Mononuclear cell (primary cell): ENCODE data around the gene PRMT3. TPM values are rescaled to one million over a fixed set of nuclear protein-coding genes. Genes with fewer than 3 reads are reported as not detected.
"Not testable (repeated sequence)": the region's sequence is repeated elsewhere in the genome, so short reads cannot be mapped to it uniquely, and the experiment has no call there.

Experiments used
- H3K27me3 ChIP-seq: 2 replicates; pipeline ENCODE4 v1.6.0; 2011; ENCODE audit warnings: low read length, control low read depth; ENCODE audit not compliant: insufficient read depth
- H3K4me1 ChIP-seq: 2 replicates; pipeline ENCODE4 v1.5.1; 2011; ENCODE audit warnings: mild to moderate bottlenecking, low read length, control low read depth; ENCODE audit not compliant: insufficient read depth
- H3K4me3 ChIP-seq: 2 replicates; pipeline ENCODE4 v1.5.1; 2011; ENCODE audit warnings: mild to moderate bottlenecking, low read length, moderate library complexity
- H3K9me3 ChIP-seq: 2 replicates; pipeline ENCODE4 v1.5.1; 2011; ENCODE audit warnings: low read depth, mild to moderate bottlenecking, control low read depth, low read length
- total RNA-seq: library from RNA; depleted of rRNA; stranded (reverse); fragments of >200 nt; gene quantifications from one replicate; pipeline ENCODE4 v1.2.3, GENCODE V29; 2012

Gene PRMT3
- total RNA-seq, 1 donor: 15.8 TPM

DNA sequence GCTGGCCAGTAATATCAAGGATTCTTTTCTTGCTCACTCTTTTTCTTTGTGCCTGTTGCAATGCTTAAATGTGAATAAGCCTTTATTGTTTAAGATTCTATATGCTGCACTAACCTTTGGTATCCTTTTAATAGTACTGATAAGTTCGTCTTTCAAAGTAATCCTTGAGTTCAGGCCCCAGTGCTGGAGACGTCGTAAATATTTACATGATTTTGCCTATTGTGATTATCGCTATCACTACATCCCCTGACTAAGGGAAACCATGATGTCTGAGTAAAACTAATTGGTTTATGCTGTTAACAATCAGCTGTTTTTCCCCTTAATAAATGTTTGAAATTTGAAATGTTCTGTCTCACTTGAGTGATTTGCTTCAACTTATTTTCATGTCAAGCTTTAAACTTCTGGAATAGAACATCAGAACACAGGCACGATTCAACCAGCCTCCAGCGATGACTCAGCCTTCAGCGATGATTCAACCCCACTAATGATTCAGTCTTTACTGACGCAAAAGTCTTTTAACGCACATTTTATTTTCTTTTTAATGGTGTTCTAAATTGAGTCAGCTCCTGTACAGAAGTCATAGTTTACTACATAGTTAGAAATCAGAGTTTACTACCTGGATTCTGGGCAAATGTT is 20.1 kb upstream of the PRMT3 start:
- no peaks in the 10 kb centered on the region for H3K9me3 ChIP-seq
- peaks cover 45% of the 10 kb centered on the region for H3K4me1 ChIP-seq
- no peak overlapping the region for H3K4me3 ChIP-seq
- H3K27me3 ChIP-seq: no peaks in the 10 kb centered on the region

DNA sequence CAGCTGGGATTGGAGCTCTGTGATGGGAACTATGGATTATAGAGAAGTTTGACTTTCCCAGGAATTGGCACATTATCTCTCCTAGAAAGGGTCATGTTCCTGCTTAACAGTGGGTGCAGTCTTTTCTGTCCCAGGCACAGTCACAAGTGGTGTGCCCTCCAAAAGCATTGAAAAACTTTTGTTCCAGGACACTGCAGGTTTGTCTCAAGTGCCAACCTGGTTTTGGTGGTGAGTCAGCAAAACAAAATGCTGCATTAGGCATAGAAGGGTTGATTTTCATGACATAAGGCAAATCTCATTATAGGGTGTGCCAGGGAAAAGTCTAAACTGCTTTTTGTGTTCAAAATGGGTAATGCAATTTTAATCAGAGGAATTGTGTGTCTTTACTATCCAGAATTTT is 19.1 kb upstream of the PRMT3 start:
- H3K27me3 ChIP-seq: no peaks in the 10 kb centered on the region
- no peak overlapping the region for H3K4me3 ChIP-seq
- no peaks in the 10 kb centered on the region for H3K9me3 ChIP-seq
- peaks cover 36% of the 10 kb centered on the region for H3K4me1 ChIP-seq

DNA sequence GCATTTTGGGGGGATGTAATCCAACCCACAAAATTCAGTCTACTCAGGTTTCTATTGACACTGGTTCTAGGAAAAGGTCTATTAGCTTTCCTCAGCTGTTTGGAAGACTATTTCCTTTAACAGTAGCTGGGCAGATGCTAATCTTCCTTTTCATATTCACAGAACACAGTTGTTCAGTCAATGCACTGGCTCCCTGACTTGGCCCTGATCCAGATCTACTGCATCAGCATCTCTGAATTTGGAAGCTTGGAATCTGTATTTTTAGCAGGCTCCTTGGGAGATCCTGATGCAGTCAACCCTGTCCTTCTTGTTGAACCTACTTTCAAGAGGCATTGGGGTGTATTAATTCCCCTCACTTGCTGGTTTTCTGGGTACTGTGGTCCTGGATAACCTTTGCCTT is 17.7 kb upstream of the PRMT3 start:
- Histone ChIP-seq H3K9me3 (no peaks in the 10 kb centered on the region), H3K4me1 (peaks cover 25% of the 10 kb centered on the region), H3K4me3 (no peak overlapping the region), H3K27me3 (no peaks in the 10 kb centered on the region)

DNA sequence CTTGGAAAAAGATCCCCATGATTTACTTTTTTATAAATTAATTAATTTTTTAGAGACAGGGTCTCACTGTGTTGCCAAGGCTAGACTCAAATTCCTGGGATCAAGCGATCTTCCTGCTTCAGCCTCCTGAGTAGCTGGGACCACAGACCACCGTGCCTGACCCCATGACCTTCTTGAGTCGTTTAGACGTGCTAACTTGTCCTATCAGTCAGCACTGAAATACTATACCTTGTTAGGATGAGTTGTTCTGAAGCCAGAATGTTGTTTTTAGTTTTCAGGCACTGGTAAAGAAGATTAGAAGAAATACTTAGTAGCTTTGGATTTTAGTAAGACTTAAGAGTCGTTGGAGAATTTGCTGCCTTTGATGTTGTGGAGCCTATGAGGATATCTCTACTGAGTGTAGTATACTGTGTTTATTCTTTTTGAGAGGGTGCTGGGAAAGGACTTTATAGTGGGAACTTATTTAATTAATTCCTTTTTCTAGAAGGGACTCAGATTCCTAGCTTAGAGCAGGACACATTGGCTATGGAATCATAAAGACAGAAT is 15.4 kb upstream of the PRMT3 start:
- H3K4me1 ChIP-seq: peaks cover 4% of the 10 kb centered on the region
- H3K4me3 ChIP-seq: no peak overlapping the region

DNA sequence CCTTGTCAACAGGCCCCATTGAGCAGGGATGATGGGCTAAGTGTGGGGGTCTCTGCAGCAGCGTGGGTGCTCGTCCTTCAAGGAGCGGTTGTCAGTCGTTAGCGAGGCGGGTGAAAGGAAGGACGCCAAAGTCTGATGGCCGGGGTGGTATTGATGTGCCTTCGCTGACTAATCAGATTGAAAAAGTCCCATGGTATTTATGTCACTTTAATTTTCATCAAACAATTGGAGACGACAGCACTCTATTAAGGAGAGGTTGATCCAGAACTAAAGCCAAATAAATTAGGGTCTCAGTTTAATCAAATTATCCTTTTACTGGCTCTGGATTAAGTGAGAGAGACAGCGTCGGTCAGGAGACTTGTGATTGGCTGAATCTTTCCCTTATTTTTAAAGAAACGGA is 14.4 kb upstream of the PRMT3 start:
- Histone ChIP-seq H3K27me3 (no peaks in the 10 kb centered on the region), H3K4me3 (no peak overlapping the region), H3K9me3 (no peaks in the 10 kb centered on the region), H3K4me1 (no peaks in the 10 kb centered on the region)

More for the DNA sequence above, 15.4 kb upstream of the PRMT3 start:
- H3K27me3 ChIP-seq: no peaks in the 10 kb centered on the region
- H3K9me3 ChIP-seq: no peaks in the 10 kb centered on the region

DNA sequence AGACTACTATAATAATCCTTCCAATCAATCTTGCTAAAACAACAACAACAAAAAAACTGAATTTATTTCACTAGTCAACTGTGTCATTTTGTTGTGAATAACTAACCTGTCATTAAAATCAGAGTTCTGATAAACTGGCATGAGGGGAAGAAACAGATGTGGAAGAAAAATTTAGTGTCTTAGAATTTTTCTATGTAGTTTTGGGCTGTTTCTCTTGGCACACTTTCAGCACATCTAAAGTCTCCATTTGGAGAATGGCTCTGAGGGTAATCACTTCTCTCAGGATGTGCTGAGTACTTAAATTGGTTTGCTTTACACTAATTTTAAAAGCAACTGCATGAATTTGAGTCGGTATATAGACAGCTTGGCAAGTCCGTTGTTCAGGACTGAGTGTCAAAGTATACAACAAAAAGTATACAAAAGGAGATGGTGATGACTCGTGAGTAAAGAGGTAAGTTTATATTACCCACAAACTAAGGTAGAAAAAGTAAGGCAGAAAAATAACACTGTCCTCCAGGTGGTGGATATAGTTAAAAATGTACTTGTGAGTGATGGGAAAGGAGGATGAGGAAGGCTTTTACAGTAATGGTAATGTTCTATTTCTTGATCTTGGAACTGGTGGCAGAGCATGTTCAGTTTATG is 13.8 kb upstream of the PRMT3 start:
- no peaks in the 10 kb centered on the region for H3K9me3 ChIP-seq
- no peak overlapping the region for H3K4me3 ChIP-seq
- no peaks in the 10 kb centered on the region for H3K27me3 ChIP-seq
- no peaks in the 10 kb centered on the region for H3K4me1 ChIP-seq

DNA sequence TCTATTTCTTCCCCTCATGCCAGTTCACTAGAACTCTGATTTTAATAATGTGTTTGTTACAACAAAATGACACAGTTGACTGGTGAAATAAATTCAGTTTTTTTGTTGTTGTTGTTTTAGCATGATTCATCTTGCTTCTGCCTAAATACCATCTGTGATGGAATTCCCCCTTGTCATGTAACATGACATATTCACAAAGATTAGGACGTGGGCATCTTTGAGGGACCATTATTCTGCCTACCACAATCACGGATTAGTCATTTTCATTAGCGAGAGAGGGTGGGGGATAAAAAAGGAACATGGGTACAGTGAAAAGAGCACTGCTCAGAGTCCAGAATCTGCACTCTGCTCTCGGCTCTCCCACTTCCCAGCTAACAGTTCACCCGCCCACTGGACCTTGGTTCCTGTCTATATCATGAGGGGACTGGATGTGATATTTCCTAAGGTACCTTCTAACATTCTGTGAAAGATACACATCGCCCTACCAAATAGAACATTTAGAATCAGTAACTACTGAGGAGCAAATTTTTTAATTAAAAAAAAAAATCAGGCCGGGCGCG is 12.7 kb upstream of the PRMT3 start:
- H3K4me1 ChIP-seq: no peaks in the 10 kb centered on the region
- H3K4me3 ChIP-seq: no peak overlapping the region
- H3K27me3 ChIP-seq: no peaks in the 10 kb centered on the region
- no peaks in the 10 kb centered on the region for H3K9me3 ChIP-seq

DNA sequence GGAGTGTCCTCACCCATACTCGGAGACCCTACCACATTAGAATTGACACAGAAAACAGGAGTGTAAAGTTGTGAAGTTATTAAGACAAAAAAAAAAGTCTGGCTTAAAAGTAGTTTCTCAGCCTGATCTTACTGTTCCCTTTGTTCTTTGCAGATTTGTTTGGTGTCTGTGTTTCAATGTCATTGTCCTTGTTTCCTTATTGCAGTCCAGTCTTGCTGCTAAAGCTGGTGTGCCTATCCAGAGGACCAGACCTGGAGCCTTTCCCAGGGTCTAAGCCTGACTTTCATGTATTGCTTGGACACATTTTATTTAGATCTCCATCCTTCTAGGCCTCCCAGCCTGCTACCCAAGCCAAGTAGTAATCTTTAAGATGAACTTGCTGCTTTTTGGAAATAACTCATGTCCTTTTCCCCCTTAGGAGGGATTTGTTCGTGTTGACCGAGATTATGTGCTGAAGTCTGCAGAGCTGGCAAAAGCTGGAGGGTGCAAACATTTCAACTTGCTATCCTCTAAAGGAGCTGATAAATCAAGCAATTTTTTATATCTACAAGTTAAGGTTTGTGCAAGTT is 11.3 kb upstream of the PRMT3 start:
- H3K4me1 ChIP-seq: no peaks in the 10 kb centered on the region
- no peak overlapping the region for H3K4me3 ChIP-seq
- H3K9me3 ChIP-seq: no peaks in the 10 kb centered on the region
- no peaks in the 10 kb centered on the region for H3K27me3 ChIP-seq

DNA sequence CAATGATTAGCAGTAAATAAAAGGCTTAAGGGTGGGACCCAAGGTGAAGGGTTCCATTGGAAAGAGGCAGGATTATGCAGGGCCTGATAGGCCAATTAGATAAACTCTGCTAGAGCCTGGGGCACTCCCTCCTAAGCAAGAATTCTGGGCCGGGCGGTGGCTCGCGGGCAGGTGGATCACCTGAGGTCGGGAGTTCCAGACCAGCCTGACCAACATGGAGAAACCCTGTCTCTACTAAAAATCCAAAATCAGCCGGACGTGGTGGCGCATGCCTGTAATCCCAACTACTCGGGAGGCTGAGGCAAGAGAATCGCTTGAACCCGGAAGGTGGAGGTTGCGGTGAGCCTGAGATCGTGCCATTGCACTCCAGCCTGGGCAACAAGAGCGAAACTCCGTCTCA is 1.5 kb upstream of the PRMT3 start:
- H3K4me3 ChIP-seq, H3K27me3 ChIP-seq, H3K9me3 ChIP-seq: not testable (repeated sequence)
- peaks cover 20% of the 10 kb centered on the region for H3K4me1 ChIP-seq

DNA sequence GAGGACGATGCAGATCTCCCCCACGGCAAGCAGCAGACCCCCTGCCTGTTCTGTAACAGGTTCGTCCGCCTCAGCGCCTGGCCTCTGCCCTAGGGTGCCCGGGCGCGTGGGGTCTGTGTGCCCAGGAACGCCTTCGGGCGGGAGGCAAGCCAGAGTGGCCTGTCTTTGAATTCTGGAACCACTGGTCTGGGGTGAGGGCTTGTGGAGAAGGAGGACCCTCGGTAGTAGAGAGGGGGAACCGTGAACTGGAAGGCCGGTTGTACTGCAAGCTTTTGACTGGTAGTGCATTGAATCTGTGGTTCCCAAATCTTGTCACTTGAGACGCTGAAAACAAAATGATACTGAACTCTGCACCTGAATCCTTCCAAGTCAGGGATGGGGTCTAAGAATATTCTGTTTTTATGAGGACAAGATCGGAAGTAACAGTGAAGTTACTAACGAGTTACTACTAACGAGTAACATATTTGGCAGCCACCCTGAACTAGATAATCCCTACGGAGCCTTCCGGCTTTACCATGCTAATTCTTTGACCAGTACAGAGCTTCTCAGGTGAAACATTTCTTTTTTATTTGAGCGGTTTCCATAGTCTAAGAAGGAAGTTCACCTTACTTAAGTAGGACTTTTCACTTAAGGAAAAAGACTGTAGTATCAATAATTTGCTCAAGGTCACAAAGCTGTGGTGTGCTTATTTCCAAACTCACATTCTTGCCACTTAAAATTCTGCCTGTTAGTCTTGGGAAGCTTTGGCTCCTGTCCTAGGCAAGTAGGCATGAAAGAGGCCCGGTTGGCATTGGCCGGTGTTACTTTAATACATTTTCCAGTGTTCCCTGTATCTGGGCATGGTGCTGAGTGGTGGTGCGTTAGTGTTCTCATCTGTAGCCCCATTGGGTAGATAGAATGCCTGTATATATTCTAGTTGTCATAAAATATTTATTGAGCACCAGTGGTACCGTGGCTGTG is 860 bp downstream of the PRMT3 start:
- Histone ChIP-seq H3K4me1 (peaks cover 20% of the 10 kb centered on the region), H3K27me3 (no peaks in the 10 kb centered on the region), H3K4me3 (peak overlapping the region; percentile 79), H3K9me3 (no peaks in the 10 kb centered on the region)

DNA sequence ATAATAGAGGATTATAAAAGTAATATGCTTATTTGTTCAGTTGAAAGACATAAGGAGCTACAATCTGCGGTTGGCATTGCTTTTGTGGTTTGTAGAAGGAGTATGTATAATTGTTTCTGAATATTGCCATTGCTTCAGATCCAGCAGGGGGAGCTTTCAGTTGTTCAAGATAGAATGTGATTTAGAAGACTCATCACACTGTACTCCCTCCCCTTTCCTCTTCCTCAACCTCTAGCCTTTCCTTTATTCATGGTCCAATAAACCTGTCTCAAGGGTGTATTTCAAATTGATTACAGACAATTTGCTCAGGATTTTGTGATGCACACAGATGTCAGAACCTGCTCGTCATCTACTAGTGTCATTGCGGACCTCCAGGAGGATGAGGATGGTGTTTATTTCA is 9.8 kb downstream of the PRMT3 start:
- no peak overlapping the region for H3K4me3 ChIP-seq
- no peaks in the 10 kb centered on the region for H3K27me3 ChIP-seq
- no peaks in the 10 kb centered on the region for H3K4me1 ChIP-seq
- no peaks in the 10 kb centered on the region for H3K9me3 ChIP-seq

DNA sequence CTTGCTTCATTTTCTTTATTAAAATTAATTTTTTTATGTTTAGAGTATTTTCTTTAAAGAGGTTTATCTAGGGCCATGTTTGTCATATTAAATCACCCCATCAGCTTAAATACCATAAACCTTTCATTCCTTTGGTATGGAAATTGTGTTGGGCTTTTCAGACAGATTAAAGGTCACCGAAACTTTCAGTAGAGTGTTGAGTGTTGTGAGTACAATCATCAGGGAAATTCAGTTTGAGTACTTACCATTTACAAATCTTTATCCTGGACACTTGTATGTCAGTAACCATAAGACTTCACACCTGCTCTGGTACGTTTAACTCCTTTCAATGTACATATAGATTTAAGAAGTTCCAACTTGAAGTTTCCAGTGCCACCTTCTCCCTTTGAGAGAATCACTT is 12.0 kb downstream of the PRMT3 start:
- H3K4me1 ChIP-seq: no peaks in the 10 kb centered on the region
- H3K9me3 ChIP-seq: no peaks in the 10 kb centered on the region
- H3K4me3 ChIP-seq: no peak overlapping the region
- H3K27me3 ChIP-seq: no peaks in the 10 kb centered on the region

DNA sequence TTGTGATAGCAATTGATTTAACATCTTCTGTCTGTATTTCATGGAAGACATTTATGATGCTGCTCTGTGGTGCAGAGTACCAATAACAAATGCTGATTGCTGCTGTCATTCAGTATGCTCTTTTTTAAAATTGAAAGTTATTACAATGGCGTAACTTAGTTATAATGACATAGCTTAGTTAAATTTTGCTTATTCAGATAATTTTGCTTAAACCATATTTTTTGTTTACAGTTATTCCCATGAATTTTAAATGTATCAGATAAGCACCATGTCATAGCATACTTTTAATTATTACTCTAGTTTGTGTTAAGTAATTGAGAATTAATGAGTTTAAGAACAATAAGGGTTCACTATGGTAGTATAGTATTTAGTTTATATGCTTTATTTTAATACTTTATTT is 15.5 kb downstream of the PRMT3 start:
- Histone ChIP-seq H3K27me3 (no peaks in the 10 kb centered on the region), H3K4me3 (no peak overlapping the region), H3K4me1 (no peaks in the 10 kb centered on the region), H3K9me3 (no peaks in the 10 kb centered on the region)

DNA sequence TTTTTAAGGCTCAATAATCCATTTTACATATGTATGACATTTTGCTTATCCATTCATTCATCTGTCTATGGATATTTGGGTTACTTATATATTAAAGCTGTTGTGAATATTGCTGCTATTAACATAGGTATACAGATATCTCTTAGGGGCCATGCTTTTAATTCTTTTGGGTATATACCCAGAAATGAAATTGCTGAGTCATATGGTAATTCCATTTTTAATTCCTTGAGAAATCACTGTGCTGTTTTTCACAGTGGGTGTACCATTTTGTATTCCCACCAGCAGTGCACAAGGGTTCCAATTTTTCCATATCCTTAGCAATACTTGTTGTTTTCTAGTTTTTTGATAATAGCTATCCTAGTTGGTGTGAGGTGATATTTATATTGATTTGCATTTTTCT is 19.0 kb downstream of the PRMT3 start:
- Histone ChIP-seq H3K4me1 (no peaks in the 10 kb centered on the region), H3K27me3 (no peaks in the 10 kb centered on the region), H3K9me3 (no peaks in the 10 kb centered on the region), H3K4me3 (no peak overlapping the region)

DNA sequence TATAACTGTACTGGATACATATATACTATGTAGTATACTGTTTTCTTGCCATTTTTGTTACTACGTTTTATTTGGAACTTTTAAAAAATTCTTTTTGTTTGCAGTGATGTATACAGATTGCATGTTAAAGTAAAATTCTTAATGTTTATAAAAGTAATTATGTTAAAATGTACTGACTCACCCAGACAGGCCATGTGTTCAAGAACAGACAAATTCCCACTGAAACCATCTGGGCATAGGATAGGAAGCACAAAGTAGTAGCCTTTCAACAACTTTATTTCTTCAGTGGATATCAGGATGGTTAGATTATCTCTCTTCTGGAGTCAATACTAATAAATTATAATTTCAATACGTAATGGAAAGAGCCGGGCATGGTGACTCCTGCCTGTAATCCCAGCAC is 19.8 kb downstream of the PRMT3 start:
- H3K9me3 ChIP-seq: no peaks in the 10 kb centered on the region
- no peaks in the 10 kb centered on the region for H3K27me3 ChIP-seq
- H3K4me3 ChIP-seq: no peak overlapping the region
- H3K4me1 ChIP-seq: no peaks in the 10 kb centered on the region
